ENCODE data around the gene ZKSCAN7.

DNA sequence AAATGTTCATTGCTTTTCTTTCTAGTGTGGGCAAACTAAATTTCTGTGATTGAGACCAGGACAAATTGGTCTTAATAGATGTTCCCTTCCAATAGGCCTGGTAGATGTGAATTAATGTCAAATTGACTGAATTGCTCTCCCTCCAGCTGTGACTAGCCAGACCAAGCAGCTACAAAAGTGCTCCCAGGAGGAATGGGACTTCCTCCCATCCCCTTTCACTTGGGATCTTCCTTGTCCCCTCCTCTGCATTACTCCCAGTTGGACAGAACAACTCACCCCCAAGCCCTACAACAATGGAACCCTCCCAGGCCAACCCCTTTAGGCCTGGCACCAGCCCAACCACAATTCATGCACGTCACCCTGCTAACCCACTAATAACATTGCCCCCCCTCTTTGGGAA lies 19.6 kb upstream of the ZKSCAN7 start:
- TF ChIP-seq, protein P1, sequence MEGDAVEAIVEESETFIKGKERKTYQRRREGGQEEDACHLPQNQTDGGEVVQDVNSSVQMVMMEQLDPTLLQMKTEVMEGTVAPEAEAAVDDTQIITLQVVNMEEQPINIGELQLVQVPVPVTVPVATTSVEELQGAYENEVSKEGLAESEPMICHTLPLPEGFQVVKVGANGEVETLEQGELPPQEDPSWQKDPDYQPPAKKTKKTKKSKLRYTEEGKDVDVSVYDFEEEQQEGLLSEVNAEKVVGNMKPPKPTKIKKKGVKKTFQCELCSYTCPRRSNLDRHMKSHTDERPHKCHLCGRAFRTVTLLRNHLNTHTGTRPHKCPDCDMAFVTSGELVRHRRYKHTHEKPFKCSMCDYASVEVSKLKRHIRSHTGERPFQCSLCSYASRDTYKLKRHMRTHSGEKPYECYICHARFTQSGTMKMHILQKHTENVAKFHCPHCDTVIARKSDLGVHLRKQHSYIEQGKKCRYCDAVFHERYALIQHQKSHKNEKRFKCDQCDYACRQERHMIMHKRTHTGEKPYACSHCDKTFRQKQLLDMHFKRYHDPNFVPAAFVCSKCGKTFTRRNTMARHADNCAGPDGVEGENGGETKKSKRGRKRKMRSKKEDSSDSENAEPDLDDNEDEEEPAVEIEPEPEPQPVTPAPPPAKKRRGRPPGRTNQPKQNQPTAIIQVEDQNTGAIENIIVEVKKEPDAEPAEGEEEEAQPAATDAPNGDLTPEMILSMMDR (IDR thresholded peaks at IDR 0.05; ENCODE audit: low read depth, low read length): no peak
- no peak for TF ChIP-seq MYC (IDR thresholded peaks at IDR 0.05; ENCODE audit: low read depth, low read length)
- TF ChIP-seq POLR2A (IDR thresholded peaks at IDR 0.05; ENCODE audit: extremely low read depth, insufficient read length): no peak

All from NB4 (cell line).